Fibroblast of pulmonary artery (primary cell): ENCODE measurements around the gene ZDHHC7.
A peak's percentile ranks its signal among the peaks of the same experiment; 100 is the strongest.

ENCODE experiments used
- DNase-seq: peaks from one replicate; pipeline ENCODE4 v3.0.0-alpha.2; 2010; ENCODE audit warnings: low read depth
- H3K4me3 ChIP-seq: replicated peaks from 2 replicates; pipeline ENCODE4 v1.5.1; 2011; ENCODE audit warnings: low read depth, mild to moderate bottlenecking, control low read depth, low read length, moderate library complexity
- CTCF ChIP-seq: IDR thresholded peaks from 2 replicates; pipeline ENCODE4 v1.5.1; 2011; ENCODE audit warnings: mild to moderate bottlenecking, control low read depth, low read length, inconsistent platforms; ENCODE audit errors: missing control alignments

The ZDHHC7 gene

GRCh38 chr16:84928679-84929420, 82.5 kb downstream of the ZDHHC7 start:
- TF ChIP-seq CTCF = no peak
- H3K4me3 ChIP-seq = no peak overlapping the region
- peak; percentile 73 for DNase-seq

DNA sequence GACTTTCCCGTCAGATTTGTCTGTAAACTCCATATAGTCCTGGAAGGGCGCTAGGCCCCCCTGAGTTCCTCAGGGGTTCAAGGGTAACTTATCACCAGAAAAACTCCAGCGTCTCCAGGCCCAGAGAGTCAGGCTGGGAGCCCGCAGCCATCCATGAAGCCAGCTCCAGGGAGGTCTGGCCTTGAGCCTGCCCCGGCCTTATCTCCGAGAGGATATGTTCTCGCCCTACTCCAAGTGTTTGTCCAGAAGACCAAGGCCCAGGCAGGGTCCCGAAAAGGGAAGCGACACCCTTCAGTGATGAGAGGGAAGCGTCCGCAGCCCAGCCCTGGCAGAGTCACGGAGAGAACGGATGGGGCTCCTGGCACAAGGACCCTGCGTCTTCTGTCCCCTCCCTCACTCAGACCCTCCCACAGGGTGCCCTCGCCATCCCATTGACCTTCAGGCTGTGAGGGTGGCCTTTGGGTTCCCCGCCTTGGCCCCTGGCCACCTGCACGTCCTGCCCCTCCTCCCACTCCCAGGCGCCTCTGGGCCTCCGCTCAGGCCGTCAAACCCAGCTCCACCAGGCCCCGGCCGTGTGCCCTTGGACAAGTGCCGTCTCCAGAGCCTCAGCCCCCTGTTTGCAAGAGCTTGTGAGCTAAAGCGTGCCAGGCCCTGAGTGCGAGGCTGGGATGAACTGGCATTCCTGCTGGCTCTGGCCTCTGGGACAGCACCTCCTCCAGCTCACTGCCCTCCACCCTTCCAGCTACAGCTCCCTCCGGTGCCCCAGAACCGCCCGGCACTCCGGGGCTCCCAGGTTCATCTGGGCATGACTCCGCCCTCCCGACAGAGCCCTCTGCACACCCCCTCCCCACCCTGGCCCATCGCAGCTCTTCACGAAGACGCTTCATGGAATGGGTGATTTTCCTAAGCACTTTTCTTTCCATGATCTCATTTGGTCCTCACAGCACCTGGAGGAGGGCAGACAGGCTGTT, 83.4 kb downstream of the ZDHHC7 start:
- no peak overlapping the region for H3K4me3 ChIP-seq
- TF ChIP-seq CTCF = no peak
- no peak for DNase-seq

DNA sequence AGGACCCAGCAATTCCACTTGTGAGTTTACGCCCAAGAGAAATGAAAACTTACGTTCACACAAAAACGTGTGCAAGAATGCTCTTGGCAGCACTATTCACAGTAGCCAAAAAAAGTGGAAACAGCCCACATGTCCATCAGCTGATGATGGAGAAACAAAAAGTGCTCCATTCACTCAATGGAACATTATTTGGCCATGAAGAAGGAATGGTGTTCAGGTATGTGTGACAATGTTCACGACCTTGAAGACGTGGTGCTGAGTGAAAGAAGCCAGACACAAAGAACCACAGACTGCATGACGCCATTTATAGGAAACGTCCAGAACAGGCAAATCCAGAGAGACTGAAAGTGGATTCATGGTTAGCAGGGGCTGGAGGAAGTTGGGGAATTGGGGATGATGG, 84.9 kb downstream of the ZDHHC7 start:
- no peak for DNase-seq
- no peak overlapping the region for H3K4me3 ChIP-seq
- no peak for TF ChIP-seq CTCF

DNA sequence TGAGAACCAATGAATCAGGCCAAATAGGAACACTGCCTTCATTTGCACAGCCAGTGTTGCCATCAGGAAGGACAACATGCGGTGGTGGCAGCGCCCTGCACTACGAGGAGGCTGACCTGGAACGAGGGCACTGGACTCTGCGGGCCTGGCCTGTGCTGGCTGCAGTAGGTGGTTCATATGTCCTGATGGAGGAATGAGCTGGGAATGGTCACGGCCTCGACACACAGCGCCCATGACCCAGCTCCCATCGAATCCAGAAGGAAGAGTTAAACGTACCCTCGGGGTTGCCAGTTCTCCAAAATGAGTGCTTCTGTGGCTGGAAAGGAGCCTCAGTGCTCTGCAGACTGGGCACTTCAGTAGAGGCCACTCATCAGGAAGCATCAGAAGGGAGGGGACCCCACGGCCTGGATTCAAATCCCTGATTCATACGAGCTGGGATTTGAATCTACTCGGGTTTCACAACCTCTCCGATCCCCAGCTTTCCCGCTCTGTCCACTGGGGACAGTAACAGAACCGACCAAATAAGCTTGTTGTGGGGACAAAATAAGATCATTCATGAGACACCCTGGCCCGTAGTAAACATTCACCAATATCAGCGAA, 85.5 kb downstream of the ZDHHC7 start:
- DNase-seq = no peak
- no peak overlapping the region for H3K4me3 ChIP-seq
- no peak for TF ChIP-seq CTCF

DNA sequence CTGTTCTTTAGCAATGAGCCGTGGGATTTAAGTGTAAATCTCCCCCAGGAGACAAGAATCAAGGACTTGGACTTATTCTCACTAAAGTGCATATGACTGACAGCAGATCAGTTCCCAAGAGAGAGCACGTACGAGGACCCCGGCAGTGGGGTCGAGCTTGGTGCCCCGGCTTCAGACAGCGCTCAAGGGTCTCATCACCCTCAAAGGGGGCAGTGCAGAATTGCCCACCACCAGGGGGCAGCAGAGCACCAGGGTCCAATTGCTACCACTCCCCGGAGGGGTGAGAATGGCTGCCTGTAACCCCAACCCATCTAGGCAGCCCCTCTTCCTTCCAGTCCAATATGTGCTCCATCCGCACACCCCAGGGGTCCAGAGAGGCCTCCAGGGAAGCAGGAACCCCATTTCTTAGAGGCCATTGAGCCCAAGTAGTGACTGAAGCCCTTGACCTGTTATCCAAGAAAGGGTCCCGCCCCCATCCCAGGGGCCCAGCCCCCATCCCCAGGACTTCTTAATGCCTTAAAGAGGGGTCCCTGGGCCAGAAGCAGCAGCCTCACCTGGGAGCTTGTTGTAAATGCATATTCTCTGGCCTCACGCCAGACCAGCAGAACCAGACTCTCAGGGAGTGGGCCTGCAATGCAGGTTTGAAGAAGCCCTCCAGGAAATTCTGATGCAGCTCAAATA, 86.1 kb downstream of the ZDHHC7 start:
- H3K4me3 ChIP-seq = no peak overlapping the region
- DNase-seq = no peak
- TF ChIP-seq CTCF = peak; percentile 75

DNA sequence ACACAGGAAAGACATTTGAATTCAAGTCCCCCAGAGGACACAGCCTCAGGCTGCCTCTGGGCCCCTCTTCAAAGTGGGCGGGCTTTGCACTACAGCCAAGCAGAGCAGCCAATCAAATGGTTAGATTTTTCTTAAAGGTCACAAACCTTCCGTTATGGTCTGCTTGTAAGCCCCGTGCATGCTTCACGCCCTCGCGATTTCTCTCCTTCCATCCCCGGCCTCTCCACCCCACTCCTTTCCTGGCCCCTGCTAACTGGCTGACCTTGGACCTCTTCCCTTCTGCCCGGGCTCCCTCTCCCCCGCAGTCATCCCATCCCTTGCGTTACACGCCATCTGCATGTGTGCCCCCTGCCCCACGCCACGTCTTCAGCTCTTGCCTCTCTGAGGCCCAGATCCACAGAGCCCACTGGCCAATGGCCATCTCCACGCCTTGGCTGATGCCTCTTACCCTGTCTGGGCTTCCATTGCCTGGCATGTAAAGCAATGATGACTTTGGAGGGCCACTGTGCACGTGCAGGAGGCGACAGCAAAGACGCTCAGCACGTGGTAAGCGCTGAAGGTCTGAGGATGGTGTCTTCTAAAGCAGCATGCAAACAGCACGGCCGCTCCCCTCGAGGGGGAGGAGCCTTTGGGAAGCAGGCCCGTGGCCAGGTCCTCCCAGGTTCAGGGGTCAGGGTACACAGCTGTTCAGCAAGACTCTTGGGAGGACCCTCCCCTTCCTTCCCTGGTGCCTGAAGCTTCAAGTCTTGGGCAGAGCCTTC, 86.8 kb downstream of the ZDHHC7 start:
- no peak for TF ChIP-seq CTCF
- H3K4me3 ChIP-seq = no peak overlapping the region
- no peak for DNase-seq
